Type B pancreatic cell (in vitro differentiated cells): ENCODE measurements around the gene KLC4. TPM values are rescaled to one million over a fixed set of nuclear protein-coding genes. Genes with fewer than 3 reads are reported as not detected.
"Not testable (repeated sequence)": the region's sequence is repeated elsewhere in the genome, so short reads cannot be mapped to it uniquely, and the experiment has no call there.

Experiments
- DNase-seq: peaks from one replicate; pipeline ENCODE4 v3.0.0; 2021; ENCODE audit warnings: mixed read lengths; ENCODE audit not compliant: unreplicated experiment; ENCODE audit errors: extremely low spot score
- H3K27ac Mint-ChIP-seq: 2 replicates; pipeline ENCODE4 v1.8.0; 2021; ENCODE audit warnings: mild to moderate bottlenecking, mixed read lengths
- H3K27me3 Mint-ChIP-seq: 2 replicates; pipeline ENCODE4 v1.8.0; 2021; ENCODE audit warnings: mixed read lengths
- H3K36me3 Mint-ChIP-seq: 2 replicates; pipeline ENCODE4 v1.8.0; 2021; ENCODE audit warnings: mixed read lengths
- H3K4me1 Mint-ChIP-seq: one replicate; pipeline ENCODE4 v1.8.0; 2021; ENCODE audit warnings: mixed read lengths; ENCODE audit not compliant: unreplicated experiment
- H3K4me3 Mint-ChIP-seq: 2 replicates; pipeline ENCODE4 v1.8.0; 2021; ENCODE audit warnings: mild to moderate bottlenecking, mixed read lengths
- H3K9me3 Mint-ChIP-seq: 2 replicates; pipeline ENCODE4 v1.8.0; 2021; ENCODE audit warnings: mixed read lengths
- CTCF ChIP-seq: fragments of 200-600 bp; sonication (generic); conservative IDR thresholded peaks from 2 replicates; pipeline ENCODE4 v1.5.0; 2021; ENCODE audit warnings: antibody characterized with exemption, mild to moderate bottlenecking
- total RNA-seq: library from RNA; stranded (reverse); gene quantifications from 2 replicates; pipeline ENCODE4 v1.2.1, GENCODE V29; 2021; ENCODE audit warnings: low replicate concordance

Gene KLC4
- total RNA-seq, 1 donor from 2014 or later = 36.4 TPM

- Mint-ChIP-seq H3K4me1 (no peaks in the 10 kb centered on the region), H3K4me3 (no peak overlapping the region), H3K27me3 (no peaks in the 10 kb centered on the region), H3K36me3 (peaks cover 18% of the 10 kb centered on the region), H3K9me3 (no peaks in the 10 kb centered on the region), H3K27ac (no peak overlapping the region)
- DNase-seq = no peak
- TF ChIP-seq CTCF = no peak
Observed at GRCh38 chr6:43037197-43037596, 22.2 kb upstream of the KLC4 start.

- no peaks in the 10 kb centered on the region for H3K9me3 Mint-ChIP-seq
- H3K4me3 Mint-ChIP-seq = no peak overlapping the region
- no peak overlapping the region for H3K27ac Mint-ChIP-seq
- TF ChIP-seq CTCF = no peak
- DNase-seq = no peak
- H3K4me1 Mint-ChIP-seq = no peaks in the 10 kb centered on the region
- no peaks in the 10 kb centered on the region for H3K27me3 Mint-ChIP-seq
- H3K36me3 Mint-ChIP-seq = peaks cover 22% of the 10 kb centered on the region
Observed at GRCh38 chr6:43037706-43038105, 21.7 kb upstream of the KLC4 start.

GRCh38 chr6:43038727-43039126 lies 20.7 kb upstream of the KLC4 start:
- DNase-seq = no peak
- no peak for TF ChIP-seq CTCF
- Mint-ChIP-seq H3K4me3 (no peak overlapping the region), H3K27ac (no peak overlapping the region), H3K27me3 (no peaks in the 10 kb centered on the region), H3K9me3 (no peaks in the 10 kb centered on the region), H3K36me3 (peaks cover 18% of the 10 kb centered on the region), H3K4me1 (no peaks in the 10 kb centered on the region)

- Mint-ChIP-seq H3K36me3 (peaks cover 18% of the 10 kb centered on the region), H3K4me3 (no peak overlapping the region), H3K9me3 (no peaks in the 10 kb centered on the region), H3K27ac (no peak overlapping the region), H3K27me3 (no peaks in the 10 kb centered on the region), H3K4me1 (no peaks in the 10 kb centered on the region)
- no peak for TF ChIP-seq CTCF
- no peak for DNase-seq
Observed at GRCh38 chr6:43040542-43041257, 18.7 kb upstream of the KLC4 start.

GRCh38 chr6:43041475-43041874 lies 18.0 kb upstream of the KLC4 start:
- H3K27ac Mint-ChIP-seq, H3K4me3 Mint-ChIP-seq, H3K9me3 Mint-ChIP-seq, H3K27me3 Mint-ChIP-seq, DNase-seq, H3K4me1 Mint-ChIP-seq: not testable (repeated sequence)
- H3K36me3 Mint-ChIP-seq = peaks cover 18% of the 10 kb centered on the region

- no peak overlapping the region for H3K27ac Mint-ChIP-seq
- no peaks in the 10 kb centered on the region for H3K9me3 Mint-ChIP-seq
- H3K36me3 Mint-ChIP-seq = peaks cover 12% of the 10 kb centered on the region
- DNase-seq = no peak
- no peak overlapping the region for H3K4me3 Mint-ChIP-seq
- no peaks in the 10 kb centered on the region for H3K27me3 Mint-ChIP-seq
- no peaks in the 10 kb centered on the region for H3K4me1 Mint-ChIP-seq
- TF ChIP-seq CTCF = no peak
Observed at GRCh38 chr6:43043310-43043709, 16.1 kb upstream of the KLC4 start.
